Fibroblast of peridontal ligament (primary cell): ENCODE results near the gene PDE8B.
A peak's percentile ranks its signal among the peaks of the same experiment; 100 is the strongest.
"Not testable (repeated sequence)": the region's sequence is repeated elsewhere in the genome, so short reads cannot be mapped to it uniquely, and the experiment has no call there.

Experiments
- DNase-seq: peaks from one replicate; pipeline ENCODE4 v3.0.0-alpha.2; 2010; ENCODE audit errors: extremely low read depth

The PDE8B gene

GRCh38 chr5:77358255-77359205 is 148.1 kb downstream of the PDE8B start:
- DNase-seq: peak; percentile 83

DNA sequence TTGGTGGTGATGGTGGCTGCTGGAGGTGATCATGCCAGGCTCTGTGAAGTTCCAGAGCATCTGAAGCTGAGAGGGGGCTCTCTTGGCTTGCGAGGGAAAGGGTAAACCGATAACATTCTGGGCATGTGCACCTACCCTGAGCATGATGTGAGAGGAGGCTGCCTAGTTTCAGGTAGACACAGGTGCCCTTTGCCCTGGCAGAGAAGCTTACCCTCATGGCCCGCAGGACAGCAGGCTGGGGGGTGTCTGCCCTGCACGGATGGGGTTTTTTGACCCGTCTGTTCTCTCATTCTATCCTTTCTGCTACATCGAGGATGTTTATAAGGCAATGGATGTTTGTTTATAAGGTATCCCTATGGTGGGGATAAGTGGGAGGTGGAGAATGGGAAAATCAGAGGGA is 148.8 kb downstream of the PDE8B start:
- no peak for DNase-seq

GRCh38 chr5:77360381-77360780 is 149.9 kb downstream of the PDE8B start:
- DNase-seq: no peak

GRCh38 chr5:77360973-77361372 is 150.5 kb downstream of the PDE8B start:
- no peak for DNase-seq

GRCh38 chr5:77366717-77367500 is 156.4 kb downstream of the PDE8B start:
- no peak for DNase-seq

DNA sequence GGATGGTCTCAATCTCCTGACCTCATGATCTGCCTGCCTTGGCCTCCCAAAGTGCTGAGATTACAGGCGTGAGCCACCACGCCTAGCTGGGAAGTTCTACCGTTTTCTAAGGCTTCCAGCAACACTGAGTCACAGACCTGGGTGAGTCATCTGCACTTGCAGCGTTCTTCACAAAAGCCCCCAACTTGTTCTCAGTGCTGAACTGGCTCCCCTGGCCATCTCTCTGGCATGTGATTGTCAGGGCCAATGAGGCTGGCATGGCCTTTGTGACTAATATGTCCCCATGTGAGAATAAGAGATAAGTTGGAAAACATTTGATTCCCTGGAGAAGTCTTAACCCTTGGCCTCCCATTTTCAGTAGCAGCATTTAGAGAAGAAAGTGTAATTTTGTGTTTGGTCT is 157.3 kb downstream of the PDE8B start:
- no peak for DNase-seq

- DNase-seq: no peak
These were observed 157.9 kb downstream of the PDE8B start for GRCh38 chr5:77368367-77368766.

DNA sequence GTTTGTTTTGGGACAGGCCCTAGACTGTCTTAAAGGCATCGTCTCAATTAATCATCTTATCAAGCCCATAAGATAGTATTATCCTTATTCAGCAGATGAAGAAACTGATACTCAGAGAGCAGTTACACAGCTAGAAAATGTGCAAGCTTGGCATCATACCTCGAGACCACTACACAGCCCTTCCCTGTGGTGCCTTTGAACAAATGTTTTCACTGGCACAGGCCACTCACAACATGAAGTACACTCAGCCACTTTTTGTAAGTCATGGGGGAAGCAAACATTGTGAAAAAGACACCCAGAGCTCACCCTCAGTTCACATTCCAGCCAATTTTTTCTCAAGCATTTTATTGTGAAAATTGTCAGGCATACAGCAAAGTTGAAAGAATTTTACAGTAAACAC is 159.1 kb downstream of the PDE8B start:
- no peak for DNase-seq

GRCh38 chr5:77374686-77375085 is 164.2 kb downstream of the PDE8B start:
- no peak for DNase-seq

DNA sequence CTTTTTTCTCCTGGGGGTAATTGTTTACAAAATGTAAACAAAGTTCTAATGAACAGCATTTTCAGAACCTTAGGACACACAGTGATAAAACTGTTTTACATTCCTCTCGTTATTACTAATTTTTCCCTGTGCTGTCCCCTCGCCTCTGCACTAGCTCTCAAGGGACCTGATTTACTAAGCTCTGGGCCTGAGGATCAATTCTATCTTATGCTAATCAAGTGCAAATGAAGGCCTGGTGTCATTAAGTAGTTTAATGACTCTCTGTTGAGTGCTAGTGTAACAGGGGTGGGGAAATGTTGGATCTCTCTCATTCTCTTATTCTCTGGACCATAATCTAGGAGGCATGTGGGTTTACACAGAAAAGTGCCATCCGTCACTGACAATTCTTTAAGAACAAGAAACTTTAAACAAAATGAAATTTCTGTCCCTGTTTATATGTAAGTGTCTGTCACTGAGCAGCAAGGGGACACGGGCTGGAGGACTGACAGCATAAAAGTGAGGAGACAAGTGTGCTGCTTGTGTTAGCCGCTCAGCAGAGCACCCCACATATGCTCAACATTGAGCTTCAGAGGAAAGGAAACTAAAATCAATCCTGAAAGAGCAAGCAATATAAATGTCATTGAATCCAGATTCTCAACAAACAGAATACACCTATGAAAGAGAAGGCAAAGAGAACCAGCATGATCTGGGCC is 166.3 kb downstream of the PDE8B start:
- DNase-seq: no peak

DNA sequence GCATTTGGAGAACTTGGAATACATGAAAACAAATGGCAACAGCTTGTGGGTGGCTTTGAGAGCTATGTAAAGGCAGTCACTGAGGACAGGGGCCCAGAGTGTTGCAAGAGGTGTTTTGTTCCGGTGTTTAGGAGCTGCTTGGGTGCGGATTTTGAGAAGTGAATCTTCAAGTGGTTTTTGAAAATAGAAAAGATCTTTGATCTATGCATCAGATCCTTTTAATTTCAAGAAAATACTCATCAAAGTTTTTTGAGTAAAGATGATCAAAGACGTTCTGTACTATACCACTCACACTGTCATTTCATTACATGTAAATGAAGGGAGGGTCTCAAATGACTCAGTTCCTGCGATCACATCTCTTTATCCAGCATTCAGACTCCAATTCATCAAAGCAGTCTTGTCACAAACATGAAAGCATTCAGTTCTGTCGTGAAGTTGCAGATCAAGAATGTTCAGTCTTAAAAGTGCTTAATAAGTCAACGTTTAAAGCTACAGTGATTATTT is 169.1 kb downstream of the PDE8B start:
- DNase-seq: no peak

- DNase-seq: no peak
These were observed 170.2 kb downstream of the PDE8B start for GRCh38 chr5:77380636-77381035.

DNA sequence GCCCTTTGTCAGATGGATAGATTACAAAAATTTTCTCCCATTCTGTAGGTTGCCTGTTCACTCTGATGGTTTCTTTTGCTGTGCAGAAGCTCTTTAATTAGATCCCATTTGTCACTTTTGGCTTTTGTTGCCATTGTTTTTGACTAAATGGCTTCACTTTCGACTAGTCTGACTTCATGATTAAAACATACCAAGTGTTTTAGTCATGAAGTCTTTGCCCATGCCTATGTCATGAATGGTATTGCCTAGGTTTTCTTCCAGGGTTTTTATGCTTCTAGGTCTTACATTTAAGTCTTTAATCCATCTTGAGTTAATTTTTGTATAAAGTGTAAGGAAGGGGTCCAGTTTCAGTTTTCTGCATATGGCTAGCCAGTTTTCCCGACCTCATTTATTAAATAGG is 172.9 kb downstream of the PDE8B start:
- DNase-seq: not testable (repeated sequence)

GRCh38 chr5:77386340-77386739 is 175.9 kb downstream of the PDE8B start:
- not testable (repeated sequence) for DNase-seq

DNA sequence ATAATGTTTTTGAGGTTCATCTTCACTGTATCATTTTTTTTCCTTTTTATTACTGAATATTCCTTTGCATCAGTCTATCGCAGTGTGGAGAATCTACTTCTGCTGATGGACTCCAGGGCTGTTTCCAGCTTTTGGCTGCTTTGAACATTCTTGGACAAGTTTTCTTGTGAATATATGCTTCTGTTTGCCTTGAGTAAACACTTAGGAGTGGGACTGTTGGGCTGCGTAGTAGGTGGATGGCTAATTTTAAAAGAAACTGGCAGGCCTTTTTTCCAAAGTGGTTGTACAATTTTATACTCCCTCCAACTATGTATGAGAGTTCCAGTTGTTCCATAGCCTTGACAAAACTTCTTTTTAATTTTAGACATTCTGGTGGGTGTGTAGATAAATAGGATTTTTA is 179.3 kb downstream of the PDE8B start:
- no peak for DNase-seq

- peak; percentile 60 for DNase-seq
These were observed 179.7 kb downstream of the PDE8B start for GRCh38 chr5:77390221-77390620.

DNA sequence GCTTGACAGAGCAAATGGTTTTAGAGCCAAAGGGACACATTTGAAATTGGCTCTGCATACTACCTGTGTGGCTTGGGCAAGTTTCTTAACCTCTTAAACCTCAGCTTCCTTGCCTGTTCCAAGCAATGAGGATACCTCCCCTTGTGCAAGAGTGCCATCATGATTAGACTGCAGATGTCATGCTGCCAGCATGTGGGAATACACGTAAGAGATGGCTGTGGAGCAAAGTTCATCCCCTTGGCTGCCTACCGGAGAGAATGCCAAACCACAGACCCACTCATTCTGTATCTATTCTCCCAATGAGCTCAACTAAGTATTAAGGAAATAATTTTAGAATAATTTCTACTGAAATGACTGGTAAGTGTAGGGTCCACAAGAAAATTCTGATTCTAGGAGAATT is 180.3 kb downstream of the PDE8B start:
- DNase-seq: peak; percentile 86

DNA sequence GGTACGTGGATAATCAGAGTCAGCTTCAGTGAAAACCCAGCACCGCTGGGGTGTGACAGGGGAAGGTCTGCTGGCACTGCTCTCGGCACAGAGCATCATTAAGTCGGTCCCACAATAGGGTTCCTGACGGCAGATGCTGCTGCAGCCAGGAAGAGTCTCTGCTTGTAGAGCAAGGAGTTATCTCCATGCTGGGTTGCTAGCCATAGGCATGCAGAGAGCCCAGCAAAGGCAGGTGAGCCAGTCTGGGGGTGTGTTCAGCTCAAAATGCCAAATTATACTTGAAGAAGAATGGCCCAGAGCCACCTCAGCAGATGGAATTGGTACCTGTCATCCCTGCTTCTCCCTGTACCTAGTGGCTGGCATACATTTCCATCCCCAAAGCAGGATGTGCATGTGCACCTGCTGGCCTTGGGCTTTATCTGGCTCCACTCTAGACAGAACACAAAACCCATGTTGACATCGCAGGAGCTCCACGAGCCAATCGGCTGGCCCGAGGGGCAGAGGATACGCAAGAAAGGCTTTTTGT is 180.8 kb downstream of the PDE8B start:
- no peak for DNase-seq

DNA sequence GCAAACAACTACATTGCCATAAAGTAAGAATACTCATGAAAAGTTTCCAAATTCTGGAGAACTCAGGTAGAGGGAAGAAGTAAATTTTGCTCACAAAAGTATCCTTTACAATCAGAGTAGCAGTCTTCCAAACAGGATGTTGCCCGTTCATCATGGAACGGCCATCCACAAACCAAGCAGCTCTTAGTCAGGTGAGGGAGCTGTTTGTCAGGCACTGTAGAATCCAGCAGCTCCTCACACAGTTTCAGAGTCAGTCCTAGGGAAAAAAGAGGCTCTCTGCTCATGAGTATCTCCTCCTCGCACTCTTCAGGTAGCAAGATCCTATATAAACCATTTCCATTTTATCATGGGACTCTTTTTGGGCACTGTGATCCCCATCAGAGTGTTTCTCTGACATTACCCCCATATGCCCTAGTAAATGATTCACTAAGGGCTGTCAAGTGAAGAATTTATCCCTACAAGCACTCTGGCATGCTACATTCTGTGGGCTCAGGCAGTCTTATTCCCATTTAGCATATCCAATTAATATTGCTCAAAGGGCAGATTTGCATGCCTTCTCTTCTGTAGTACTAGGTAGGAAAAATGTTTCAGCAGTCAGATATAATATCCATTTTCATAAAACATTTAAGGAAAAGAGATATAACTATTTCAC is 183.7 kb downstream of the PDE8B start:
- no peak for DNase-seq

GRCh38 chr5:77396017-77396416 is 185.5 kb downstream of the PDE8B start:
- no peak for DNase-seq

GRCh38 chr5:77397686-77398292 is 187.3 kb downstream of the PDE8B start:
- no peak for DNase-seq
